ENCODE data around the gene SNAPC2. TPM values are rescaled to one million over a fixed set of nuclear protein-coding genes. Genes with fewer than 3 reads are reported as not detected.

Gene SNAPC2
- total and polyA plus RNA-seq, 5 donors, result 9.6 to 14.4 (median 11.7) TPM

- WGBS, result 93% methylated on average over 54 of the region's 54 CpGs
- ATAC-seq (no peak), DNase-seq (peak; percentile 11 to 65 (median 45))
Observed at GRCh38 chr19:7910321-7911161, 9.6 kb upstream of the SNAPC2 start.

GRCh38 chr19:7911508-7912143 lies 8.5 kb upstream of the SNAPC2 start:
- Histone ChIP-seq H3K4me3 (ENCODE audit: low read length) (no peak overlapping the region), H3K27me3 (ENCODE audit: control insufficient read depth, insufficient read depth) (no peaks in the 10 kb centered on the region), H3K4me1 (ENCODE audit: control insufficient read depth, insufficient read depth, low read length) (no peaks in the 10 kb centered on the region), H3K27ac (ENCODE audit: low read length) (no peak overlapping the region), H3K9me3 (ENCODE audit: control insufficient read depth, low read length) (no peaks in the 10 kb centered on the region)
- ATAC-seq, result no peak
- DNase-seq, result peak; percentile 8 to 55 (median 55)
- 90% methylated on average over 18 of the region's 18 CpGs for WGBS
- intact Hi-C loops (cut with DNase I), result no loop called here

More at GRCh38 chr19:7910321-7911161, 9.6 kb upstream of the SNAPC2 start:
- intact Hi-C loops (cut with DNase I), result no loop called here
- Histone ChIP-seq H3K27me3 (ENCODE audit: control insufficient read depth, insufficient read depth) (no peaks in the 10 kb centered on the region), H3K4me3 (ENCODE audit: low read length) (no peak overlapping the region), H3K4me1 (ENCODE audit: control insufficient read depth, insufficient read depth, low read length) (no peaks in the 10 kb centered on the region), H3K27ac (ENCODE audit: low read length) (no peak overlapping the region), H3K9me3 (ENCODE audit: control insufficient read depth, low read length) (no peaks in the 10 kb centered on the region)

DNA sequence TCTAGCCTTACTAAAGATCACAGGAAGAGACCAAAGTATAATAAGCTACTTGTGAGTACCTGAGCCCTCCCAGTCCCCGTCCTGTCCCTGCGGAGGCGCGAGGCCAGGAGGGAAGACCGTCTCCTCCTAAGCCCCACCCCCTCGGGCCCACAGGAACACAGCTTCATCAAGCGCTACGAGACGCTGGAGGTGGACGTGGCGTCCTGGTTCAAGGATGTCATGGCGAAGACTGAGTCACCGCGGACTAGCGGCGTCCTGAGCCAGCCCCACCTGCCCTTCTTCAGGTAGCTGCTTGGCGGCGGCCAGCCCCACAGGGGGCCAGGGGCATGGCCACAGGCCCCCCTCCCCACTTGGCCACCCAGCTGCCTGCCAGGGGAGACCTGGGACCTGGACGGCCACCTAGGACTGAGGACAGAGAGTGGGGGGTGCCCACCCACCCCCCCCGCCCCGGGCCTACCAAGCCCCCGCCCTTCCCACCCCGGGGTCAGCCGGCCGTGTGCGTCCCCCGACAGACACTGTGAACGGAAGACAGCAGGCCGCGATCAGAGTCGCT lies 7.9 kb upstream of the SNAPC2 start:
- intact Hi-C loops (cut with DNase I), result no loop called here
- no peaks in the 10 kb centered on the region for H3K4me1 ChIP-seq (ENCODE audit: control insufficient read depth, insufficient read depth, low read length)
- ATAC-seq, result no peak
- peak; percentile 13 to 54 (median 48) for DNase-seq
- WGBS, result 90% methylated on average over 31 of the region's 31 CpGs
- no peak overlapping the region for H3K27ac ChIP-seq (ENCODE audit: low read length)
- no peak overlapping the region for H3K4me3 ChIP-seq (ENCODE audit: low read length)
- H3K9me3 ChIP-seq (ENCODE audit: control insufficient read depth, low read length), result no peaks in the 10 kb centered on the region
- H3K27me3 ChIP-seq (ENCODE audit: control insufficient read depth, insufficient read depth), result no peaks in the 10 kb centered on the region

DNA sequence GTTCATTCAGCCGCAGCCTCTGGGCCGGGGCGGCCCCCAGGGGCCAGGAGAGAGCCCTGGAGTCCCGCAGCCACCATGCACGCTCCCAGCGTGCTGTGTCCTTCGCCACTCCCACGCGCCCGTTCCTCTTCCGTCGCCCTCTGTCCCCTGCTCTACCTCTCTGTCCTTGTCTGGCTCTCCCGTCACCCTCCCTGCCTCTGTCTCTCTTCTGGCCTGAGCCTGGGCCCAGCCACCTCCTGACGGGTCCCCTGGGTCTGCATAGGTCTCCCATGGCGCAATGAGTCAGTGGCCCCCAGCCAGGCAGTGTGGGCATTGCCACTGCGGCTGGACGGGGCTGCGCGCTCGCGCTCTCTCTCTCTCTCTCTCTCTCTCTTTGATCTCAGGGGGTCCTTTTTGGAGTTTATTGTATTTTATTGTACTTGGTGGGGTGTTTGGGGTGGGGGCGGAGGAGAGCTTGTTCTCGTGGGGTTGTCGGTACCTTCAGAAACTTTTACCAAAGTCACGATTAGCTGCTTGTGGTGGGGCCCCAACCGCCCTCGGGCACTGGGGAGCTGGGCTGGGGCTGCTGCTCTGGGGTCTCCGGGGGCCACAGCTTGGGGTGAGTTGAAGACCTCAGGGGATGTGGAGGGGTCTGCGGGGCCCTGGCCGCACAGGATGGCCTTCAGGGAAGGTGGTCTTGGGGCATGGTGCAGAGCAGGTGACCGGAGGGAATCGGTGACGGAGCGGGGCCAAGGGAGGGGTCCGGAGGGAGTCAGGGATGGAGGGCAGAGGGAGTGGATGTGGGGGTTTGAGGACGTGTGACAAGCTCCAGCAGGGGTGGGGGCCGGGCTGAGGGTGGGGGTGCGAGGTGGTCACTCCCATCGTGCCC lies 7.2 kb upstream of the SNAPC2 start:
- Histone ChIP-seq H3K9me3 (ENCODE audit: control insufficient read depth, low read length) (no peaks in the 10 kb centered on the region), H3K4me1 (ENCODE audit: control insufficient read depth, insufficient read depth, low read length) (no peaks in the 10 kb centered on the region), H3K4me3 (ENCODE audit: low read length) (no peak overlapping the region), H3K27ac (ENCODE audit: low read length) (no peak overlapping the region), H3K27me3 (ENCODE audit: control insufficient read depth, insufficient read depth) (no peaks in the 10 kb centered on the region)
- intact Hi-C loops (cut with DNase I), result no loop called here
- peak in 2 of 3 donors; percentile 15 to 61 for DNase-seq
- no peak for ATAC-seq
- WGBS, result 95% methylated on average over 39 of the region's 39 CpGs

DNA sequence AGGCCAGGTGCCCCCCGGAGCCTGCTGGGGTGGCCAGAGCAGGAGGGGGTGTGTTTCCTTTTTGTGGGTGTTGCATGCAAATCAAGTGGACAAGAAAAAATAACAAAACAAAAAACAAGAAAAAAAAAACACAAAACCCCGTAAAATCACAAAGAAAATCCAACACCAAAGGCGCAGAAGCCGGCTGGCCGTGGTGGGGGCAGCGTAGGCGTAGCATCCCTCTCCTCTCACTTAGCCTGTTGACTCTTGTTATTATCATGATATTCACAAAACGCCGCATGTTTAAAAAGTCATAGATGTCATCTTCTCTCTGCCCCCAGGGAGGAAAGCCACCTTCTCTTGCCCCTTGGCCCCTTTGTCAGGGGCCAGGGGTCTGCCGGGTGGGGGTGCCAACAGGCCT lies 6.5 kb upstream of the SNAPC2 start:
- peak in 1 of 3 donors; percentile 54 for DNase-seq
- WGBS, result 83% methylated on average over 10 of the region's 10 CpGs
- H3K4me3 ChIP-seq (ENCODE audit: low read length), result no peak overlapping the region
- H3K27ac ChIP-seq (ENCODE audit: low read length), result no peak overlapping the region
- no peaks in the 10 kb centered on the region for H3K27me3 ChIP-seq (ENCODE audit: control insufficient read depth, insufficient read depth)
- no peaks in the 10 kb centered on the region for H3K9me3 ChIP-seq (ENCODE audit: control insufficient read depth, low read length)
- ATAC-seq, result no peak
- intact Hi-C loops (cut with DNase I), result no loop called here
- H3K4me1 ChIP-seq (ENCODE audit: control insufficient read depth, insufficient read depth, low read length), result no peaks in the 10 kb centered on the region

DNA sequence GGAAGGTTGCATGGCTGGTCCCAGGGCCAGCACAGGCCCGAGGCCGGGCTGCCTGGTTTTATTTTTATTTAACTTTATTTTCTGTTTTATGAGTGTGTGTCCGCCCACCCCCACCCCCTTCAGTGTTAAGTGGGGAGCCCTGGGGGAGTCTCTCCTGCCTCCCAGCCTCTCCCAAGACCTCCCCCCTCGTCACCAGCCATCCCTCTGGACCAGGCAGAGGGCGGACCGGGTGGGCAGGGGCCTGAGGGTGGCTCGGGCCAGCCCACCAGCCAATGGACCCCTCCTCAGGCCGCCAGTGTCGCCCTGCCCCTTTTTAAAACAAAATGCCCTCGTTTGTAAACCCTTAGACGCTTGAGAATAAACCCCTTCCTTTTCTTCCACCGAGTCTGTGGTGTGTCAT lies 6.0 kb upstream of the SNAPC2 start:
- Histone ChIP-seq H3K4me3 (ENCODE audit: low read length) (no peak overlapping the region), H3K9me3 (ENCODE audit: control insufficient read depth, low read length) (no peaks in the 10 kb centered on the region), H3K27me3 (ENCODE audit: control insufficient read depth, insufficient read depth) (no peaks in the 10 kb centered on the region), H3K4me1 (ENCODE audit: control insufficient read depth, insufficient read depth, low read length) (no peaks in the 10 kb centered on the region), H3K27ac (ENCODE audit: low read length) (no peak overlapping the region)
- ATAC-seq (no peak), DNase-seq (peak in 2 of 3 donors; percentile 14 to 54)
- intact Hi-C loops (cut with DNase I), result no loop called here
- WGBS, result 60% methylated on average over 12 of the region's 12 CpGs

DNA sequence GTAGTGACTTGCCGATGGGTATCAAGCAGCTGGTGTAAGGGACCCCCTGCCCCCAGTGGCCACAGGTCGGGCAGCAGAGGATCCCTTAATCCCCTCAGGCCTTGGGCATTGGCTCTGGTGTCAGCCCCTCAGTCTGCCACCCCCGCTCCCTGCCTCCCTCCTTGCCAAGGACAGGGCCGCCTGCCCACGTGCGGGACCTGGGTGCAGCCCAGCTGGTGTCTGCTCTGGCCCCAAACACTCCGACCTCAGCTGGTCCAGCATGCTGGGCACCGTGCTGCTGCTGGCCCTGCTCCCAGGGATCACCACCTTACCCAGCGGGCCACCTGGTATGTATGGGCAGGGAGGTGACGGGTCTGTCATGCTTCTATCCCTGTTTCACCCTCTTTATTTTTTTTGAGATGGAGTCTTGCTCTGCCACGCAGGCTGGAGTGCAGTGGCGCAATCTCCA lies 5.5 kb upstream of the SNAPC2 start, which contains the start of gene TGFBR3L:
Gene TGFBR3L (plus strand): TSS at position 233 of the 448 bp plus-strand sequence.
- WGBS, result 64% methylated on average over 12 of the region's 12 CpGs
- ATAC-seq (no peak), DNase-seq (peak; percentile 13 to 64 (median 61))
- Histone ChIP-seq H3K27me3 (ENCODE audit: control insufficient read depth, insufficient read depth) (no peaks in the 10 kb centered on the region), H3K4me3 (ENCODE audit: low read length) (no peak within 1 kb of the TSS), H3K9me3 (ENCODE audit: control insufficient read depth, low read length) (no peaks in the 10 kb centered on the region), H3K27ac (ENCODE audit: low read length) (no peak within 1 kb of the TSS), H3K4me1 (ENCODE audit: control insufficient read depth, insufficient read depth, low read length) (no peaks in the 10 kb centered on the region)
- intact Hi-C loops (cut with DNase I), result no loop called here

DNA sequence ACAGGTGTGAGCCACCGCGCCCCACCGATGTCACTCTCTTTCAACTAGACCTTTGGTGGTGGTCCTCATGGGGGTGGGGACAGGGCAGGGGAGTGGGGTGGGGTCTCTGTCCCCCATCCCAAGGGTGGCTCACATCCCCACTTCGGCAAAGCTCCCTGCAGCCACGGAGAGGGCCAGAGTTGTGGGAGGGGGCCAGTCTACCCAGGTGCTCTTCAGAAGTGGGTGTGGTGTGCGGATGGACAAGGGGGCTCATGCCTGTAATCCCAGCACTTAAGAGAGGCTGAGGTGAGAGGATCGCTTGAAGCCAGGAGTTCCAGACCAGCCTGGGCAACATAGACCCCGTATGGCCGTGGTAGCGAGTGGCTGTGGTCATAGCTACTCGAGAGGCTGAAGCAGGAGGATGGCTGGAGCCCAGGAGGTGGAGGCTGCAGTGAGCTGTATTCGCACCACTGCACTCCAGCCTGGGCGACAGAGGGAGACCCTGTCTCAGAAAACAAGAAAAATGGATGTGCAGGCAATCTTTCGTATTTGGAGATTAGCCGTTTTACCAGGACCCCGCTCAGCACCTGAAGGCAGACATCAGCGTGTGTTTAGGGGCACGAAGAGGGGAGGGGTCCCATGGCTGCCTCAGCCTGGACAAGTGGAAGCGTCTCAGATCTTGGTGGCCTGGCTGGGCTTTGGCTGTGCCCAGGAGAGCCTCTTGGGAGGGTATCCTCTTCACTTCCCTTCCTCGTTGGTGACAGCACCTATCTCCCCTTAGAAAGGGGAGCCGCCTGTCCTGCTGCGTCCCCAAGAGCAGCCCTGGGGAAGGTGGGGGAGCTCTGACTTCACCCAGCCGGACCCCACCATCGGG lies 4.7 kb upstream of the SNAPC2 start:
- Histone ChIP-seq H3K27ac (ENCODE audit: low read length) (no peak overlapping the region), H3K4me1 (ENCODE audit: control insufficient read depth, insufficient read depth, low read length) (no peaks in the 10 kb centered on the region), H3K9me3 (ENCODE audit: control insufficient read depth, low read length) (no peaks in the 10 kb centered on the region), H3K27me3 (ENCODE audit: control insufficient read depth, insufficient read depth) (no peaks in the 10 kb centered on the region), H3K4me3 (ENCODE audit: low read length) (no peak overlapping the region)
- 48% methylated on average over 24 of the region's 24 CpGs for WGBS
- intact Hi-C loops (cut with DNase I), result no loop called here
- DNase-seq, result peak in 2 of 3 donors; percentile 6 to 35
- ATAC-seq, result no peak

DNA sequence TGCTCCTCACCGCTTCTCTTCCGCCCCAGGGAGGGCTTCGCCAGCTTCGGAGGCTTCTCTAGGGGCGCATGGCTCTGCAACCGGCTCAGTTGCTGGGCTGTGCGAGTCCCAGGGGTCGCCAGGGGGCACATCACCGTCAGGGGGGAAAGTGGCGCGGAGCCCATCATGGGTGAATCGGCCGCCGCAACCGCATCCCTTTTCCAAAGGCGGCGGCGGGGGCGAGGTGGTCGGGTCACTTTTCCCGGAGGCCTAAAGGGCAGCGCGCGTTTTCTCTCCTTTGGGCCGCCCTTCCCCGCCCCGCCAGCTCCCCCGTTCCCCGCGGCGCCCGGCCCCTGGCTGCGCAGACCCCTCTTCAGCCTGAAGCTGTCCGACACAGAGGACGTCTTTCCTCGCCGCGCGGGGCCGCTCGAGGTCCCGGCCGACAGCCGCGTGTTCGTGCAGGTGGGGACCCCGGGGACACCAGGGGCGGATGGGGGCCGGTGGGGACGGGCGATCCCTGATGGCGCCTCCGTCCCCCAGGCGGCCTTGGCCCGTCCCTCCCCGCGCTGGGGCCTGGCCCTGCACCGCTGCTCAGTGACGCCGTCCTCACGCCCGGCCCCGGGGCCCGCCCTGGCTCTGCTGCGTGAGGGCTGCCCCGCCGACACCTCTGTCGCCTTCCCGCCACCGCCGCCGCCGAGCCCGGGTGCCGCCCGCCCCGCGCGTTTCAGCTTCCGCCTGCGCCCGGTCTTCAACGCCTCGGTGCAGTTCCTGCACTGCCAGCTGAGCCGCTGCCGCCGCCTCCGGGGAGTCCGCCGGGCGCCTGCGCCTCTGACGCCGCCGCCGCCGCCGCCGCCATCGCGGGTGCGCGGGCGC lies 3.8 kb upstream of the SNAPC2 start:
- intact Hi-C loops (cut with DNase I), result no loop called here

More for the DNA sequence above, 3.8 kb upstream of the SNAPC2 start:
- H3K27me3 ChIP-seq (ENCODE audit: control insufficient read depth, insufficient read depth), result no peaks in the 10 kb centered on the region
- peak overlapping the region; percentile 19 for H3K4me3 ChIP-seq (ENCODE audit: low read length)
- WGBS, result under 1% methylated on average over 104 of the region's 104 CpGs
- no peaks in the 10 kb centered on the region for H3K9me3 ChIP-seq (ENCODE audit: control insufficient read depth, low read length)
- no peaks in the 10 kb centered on the region for H3K4me1 ChIP-seq (ENCODE audit: control insufficient read depth, insufficient read depth, low read length)
- no peak for ATAC-seq
- H3K27ac ChIP-seq (ENCODE audit: low read length), result no peak overlapping the region
- peak; percentile 30 to 71 (median 59) for DNase-seq
